Effector CD4-positive, alpha-beta T cell (primary cell): Measurements from ENCODE around the gene RPS14.

Source experiments
- DNase-seq: peaks from one replicate; pipeline ENCODE4 v3.0.0-alpha.2; 2020
- total RNA-seq: gene quantifications from one replicate; lab custom pipeline; 2026; lab: John Stamatoyannopoulos, UW

The RPS14 gene
- 462 reads per million, percentile 98 among the genes with 10 or more reads in this experiment for total RNA-seq

DNA sequence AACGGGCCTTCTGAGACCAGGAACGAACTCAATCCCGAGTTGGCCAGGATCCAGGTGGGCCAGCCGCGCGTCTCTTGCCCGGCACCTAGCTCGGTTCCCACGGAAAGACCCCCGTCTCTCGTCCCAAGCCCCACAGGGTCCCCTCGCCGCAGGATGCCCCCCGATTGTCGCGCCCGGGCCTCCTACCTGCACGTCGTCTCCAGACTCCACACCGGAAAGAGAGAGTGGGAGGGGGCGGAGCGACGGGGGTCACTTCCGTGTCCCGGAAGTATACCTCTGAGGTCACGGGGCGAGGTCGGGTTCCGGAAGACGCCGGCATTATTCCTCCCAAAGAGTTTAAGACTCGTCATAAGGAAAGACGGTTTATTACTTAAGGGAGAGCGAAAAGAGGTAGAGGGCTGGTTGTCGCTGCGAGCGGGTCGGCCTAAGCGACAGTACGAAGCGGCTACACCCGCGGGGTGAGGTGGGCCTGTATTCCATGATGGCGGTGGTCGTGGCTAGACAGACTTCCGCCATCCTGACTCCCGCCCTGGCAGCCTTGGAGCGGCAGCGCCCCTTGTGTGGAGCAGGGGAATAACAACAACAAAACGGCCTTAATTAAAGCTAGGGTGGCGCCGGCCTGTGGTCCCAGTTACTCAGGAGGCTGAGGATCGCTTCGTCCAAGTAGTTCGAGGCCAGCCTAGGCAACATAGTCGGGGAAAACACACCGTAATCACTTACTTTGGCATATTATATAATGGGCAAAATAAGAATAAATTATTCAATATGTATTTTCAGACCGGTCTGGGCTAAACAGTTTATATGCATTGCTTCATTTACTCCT, at the start of gene RPS14:
Gene RPS14 (minus strand): TSS at position 223 of the 823 bp plus-strand sequence. CDS start 2,006 bp downstream, outside the sequence.
- peak; percentile 93 for DNase-seq

DNA sequence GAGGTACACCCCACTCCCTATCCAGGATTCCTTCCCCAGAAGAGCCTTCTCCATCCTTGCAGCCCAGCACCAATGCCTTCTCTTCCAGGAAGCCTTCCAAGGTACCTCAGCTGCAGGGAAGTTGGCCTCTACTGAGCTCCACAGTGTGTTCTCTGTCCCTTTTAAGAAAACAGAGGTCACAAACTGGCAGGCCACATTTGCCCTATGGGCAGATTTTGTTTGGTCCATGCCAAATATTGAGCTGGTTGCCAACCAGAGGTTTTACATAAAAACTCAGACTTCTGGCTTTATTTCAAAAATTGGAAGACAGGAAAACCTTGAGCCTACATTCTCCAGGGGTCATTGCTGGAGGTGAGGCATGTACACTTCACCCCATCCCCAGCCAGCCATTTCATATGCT, 49.4 kb upstream of the RPS14 start:
- no peak for DNase-seq

- no peak for DNase-seq
Measured at GRCh38 chr5:150498501-150498900, 49.0 kb upstream of the RPS14 start.

DNA sequence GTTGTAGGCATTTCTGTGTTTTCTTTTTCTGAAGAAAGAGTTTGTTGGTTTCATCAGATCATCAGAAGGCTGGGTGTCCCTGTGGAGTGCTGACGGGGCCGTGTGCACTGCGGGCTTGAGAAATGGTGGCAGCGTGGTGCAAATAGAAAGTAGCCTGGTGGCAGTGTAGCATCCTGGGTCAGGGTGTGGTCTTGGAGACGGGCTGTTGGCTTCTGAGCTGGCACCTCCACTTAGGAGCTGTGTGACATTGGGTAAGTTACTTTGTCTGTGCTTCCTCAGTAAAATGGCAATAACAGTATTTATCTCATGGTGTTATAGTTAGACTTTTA, 48.4 kb upstream of the RPS14 start:
- no peak for DNase-seq

DNA sequence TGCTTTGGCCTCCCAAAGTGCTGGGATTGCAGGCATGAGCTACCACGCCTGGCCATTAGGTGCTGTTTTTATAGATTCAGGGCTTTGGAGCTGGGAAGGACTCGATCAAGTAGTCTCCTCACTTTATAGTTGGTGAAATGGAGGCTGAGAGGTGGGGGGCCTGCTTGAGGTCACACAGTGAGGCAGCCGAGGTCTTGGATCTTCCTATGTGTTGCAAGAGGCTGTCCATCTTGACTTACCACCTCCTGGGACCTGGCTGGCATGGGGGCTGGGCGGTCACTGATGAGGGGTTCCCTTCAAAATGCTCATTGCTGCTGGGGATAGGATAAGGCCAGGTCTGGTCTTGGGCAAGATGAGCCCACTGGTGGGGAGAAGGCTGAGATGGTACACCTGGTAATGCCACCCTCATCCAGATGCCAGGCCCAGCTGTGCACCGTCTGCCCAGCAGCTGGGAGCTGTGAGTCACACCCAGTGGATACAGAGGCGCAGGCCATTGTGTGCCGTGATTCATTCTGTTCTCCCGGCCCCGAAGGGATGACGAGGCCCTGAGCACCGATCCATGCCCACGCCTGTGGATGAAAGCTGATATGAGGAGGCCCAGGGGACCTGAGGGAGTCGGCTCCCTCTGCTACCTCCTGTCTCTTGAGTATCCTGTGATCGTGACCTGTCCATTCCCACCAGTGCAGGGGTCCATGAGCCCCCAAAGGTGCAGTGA, 47.9 kb upstream of the RPS14 start:
- no peak for DNase-seq

GRCh38 chr5:150496534-150496933, 47.0 kb upstream of the RPS14 start:
- no peak for DNase-seq

- no peak for DNase-seq
Measured at GRCh38 chr5:150496098-150496497, 46.6 kb upstream of the RPS14 start.

DNA sequence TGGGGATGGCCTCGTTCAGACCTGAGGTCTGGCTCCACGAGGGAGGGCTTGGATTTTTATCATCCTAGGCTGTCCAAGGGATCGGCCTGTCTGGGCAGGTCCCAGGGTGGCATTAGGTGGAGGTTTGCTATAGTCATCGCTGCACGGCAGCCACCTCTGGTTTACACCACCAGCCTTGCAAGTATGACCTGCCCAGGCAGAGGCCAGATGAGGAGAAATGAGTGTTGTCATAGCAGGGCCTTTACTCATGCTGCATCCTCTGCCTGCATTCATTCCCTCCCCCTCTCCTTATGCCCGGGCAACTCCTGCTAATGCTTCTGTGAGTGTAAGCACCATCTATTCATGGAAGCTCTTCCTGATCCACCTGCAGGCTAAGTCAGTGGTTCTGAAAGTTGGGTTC, 43.1 kb upstream of the RPS14 start:
- DNase-seq, result no peak

GRCh38 chr5:150491876-150492275, 42.3 kb upstream of the RPS14 start:
- no peak for DNase-seq

- no peak for DNase-seq
Measured at GRCh38 chr5:150490754-150491153, 41.2 kb upstream of the RPS14 start.

DNA sequence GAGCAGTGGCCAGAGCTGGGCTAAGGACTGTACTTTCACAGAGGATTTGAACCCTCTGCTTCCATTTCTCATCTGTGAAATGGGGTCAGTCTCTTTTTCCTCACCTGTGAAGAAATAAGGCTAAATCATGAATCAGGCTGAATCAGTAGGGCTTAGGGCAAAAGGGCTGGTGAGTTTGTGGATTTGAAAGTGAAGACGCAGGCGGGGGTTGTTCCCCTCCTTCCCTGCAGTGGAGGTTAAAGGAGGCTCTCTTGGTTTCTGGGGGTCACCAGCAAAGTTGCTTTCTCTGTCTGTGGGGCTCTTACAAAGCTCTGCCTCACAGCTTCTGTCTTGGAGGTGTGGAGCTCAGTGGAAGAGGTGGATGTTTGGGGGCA, 40.7 kb upstream of the RPS14 start:
- DNase-seq, result no peak

DNA sequence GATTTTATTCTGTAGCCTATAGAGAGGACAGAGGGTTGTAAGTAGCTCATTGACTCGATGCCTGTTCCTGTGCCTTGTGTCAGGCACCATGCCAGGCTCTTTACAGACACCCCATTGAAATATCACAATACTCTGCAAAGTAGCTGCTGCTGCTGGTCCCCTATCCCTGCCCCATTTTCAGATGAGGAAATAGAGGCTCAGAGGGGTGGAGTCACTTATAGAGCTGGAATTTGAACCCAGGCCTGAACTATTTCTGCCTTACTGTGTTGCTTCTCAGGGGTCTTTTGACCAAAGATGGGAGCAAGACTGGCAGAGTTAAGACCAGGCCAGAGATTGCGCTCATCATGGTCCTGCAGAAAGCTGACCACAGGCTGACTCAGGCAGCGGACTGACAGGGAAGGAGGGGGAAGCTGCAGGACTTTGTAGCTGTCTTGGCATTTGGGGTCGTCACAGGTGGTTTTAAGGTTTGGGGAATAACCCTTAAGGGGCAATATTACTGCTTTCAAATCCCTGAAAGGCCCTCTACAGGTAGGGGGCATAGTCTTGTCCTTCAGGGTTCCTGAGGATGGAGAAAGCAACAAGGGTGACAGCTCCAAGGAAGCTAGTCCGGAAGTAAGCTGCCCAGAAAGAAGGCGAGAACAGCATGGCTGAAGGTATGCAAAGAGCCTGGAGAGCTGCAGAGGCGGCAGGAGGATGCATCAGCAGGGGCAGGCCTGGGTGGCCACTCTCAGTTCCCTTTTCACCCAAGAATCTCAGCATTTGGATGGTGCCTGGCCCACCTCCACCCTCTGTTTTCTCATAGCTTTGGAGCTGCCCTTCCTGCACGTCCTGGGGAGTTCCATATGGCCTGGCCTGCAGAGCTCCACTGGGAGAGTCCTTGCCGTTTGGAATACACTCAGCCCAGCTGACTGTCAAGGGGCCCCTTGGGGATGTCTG, 40.1 kb upstream of the RPS14 start:
- DNase-seq, result no peak

DNA sequence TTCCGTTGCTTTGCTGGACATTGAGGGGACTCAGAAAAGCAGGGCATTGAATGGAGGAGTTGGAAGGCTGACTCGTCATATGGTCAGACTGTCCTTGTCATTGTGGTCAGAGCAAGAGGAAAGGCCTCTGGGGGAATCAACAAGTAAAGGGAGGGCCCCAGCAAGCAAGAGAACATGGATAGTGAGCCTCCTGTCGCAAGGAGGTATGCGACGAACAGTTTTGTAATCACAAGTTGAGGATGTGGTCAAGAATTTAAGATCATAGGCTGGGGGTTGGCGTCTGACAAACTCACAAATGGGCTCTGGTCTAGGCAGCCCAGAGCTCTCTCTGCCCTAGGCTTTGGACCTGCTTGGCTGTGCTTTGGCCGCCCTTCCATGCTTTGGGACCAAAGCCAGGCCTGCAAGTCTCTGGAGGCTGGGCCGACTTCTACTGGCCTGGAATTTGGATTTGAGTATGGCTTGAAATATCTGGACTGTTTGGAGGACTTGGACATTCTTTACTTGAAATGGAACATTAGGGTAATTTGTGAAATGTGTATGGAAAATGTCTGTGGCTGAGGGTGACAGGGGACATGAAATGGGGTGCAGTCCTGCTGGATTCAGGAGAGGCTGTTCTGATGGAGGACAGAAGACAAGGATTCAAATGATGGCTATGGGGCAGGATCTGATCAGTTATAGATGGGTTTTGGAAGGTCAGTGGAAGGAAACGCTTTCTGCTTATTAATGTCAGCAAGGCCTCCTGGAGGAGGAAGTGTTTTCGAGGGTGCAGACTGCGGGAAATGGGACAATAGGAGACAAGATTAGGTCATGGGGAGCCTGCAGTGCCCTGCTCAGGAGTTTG, 39.2 kb upstream of the RPS14 start:
- DNase-seq, result no peak

- DNase-seq, result no peak
Measured at GRCh38 chr5:150487199-150488061, 37.9 kb upstream of the RPS14 start.

- DNase-seq, result peak; percentile 7
Measured at GRCh38 chr5:150486402-150487198, 37.1 kb upstream of the RPS14 start.

DNA sequence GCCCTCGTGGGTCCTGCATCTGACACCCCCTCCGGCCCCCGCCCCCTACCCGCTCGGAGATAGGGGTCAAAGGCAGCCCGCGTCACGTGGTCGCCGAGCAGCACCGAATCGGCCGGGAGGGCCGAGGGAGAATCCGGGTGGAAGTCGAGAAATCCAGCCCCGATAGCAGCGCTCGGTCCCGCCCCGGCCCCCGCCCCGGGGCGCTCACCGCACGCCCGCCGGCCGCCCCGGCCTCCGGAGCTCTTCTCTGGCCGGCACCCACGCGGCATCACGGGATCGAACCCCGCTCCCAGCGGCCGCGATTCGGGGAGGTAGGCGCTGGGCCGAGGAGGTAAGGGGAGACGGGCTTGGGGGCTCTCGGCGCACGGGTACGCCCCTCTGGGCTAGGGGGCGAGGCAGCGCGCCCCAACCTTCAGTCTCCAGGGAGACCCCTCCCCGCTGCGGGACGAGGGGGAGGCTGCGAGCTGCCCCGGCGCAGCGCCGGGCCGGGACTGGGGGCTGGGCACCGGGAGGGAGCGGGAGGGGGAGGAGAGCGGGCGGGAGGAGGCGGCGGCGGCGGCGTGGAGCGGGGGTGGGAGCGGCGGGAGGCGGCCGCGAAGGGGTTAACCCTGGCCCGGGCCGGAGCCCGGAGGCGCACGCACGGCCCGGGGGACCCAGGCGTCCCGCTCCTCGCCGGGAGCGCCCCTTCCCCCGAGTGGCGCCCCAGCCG, 36.3 kb upstream of the RPS14 start:
- no peak for DNase-seq

DNA sequence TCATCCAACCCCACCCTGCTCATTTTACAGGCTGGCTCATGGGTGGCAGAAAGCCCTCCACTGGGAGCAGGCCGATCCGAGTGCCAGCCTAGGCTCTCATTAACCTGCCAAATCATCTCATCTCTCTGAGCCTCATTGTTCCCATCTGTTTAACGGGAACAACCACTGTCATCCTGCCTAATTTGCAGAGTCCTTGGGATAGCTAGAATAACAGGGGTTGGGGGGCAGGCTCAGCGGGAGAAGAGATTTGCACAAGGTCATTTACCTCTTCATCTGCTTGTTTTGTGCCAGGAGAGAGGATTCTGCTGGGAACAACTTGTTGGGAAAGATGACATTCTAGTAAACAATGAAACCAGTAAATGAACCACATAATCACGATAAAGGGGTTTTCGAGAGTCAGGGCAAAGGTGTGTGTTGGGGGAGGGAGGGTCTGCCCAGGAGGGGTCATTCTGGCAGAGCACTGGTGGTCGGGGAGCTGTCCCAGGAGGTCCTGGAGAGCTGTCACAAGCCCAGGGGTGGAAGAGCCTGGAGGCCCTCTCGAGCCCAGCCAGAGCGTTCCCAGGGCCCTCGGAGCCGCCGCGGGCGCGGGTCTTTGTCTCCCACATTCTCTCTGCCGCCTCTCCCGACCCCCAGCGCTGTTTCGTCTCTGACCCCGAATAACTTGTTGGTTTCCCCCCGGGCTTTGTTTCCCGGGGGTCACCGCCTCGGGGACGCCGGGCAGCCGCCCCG, 35.6 kb upstream of the RPS14 start:
- no peak for DNase-seq

- no peak for DNase-seq
Measured at GRCh38 chr5:150481972-150482406, 32.5 kb upstream of the RPS14 start.

GRCh38 chr5:150481708-150481965, 32.1 kb upstream of the RPS14 start:
- no peak for DNase-seq
